ENCODE results near the gene UBE2E2. TPM values are rescaled to one million over a fixed set of nuclear protein-coding genes. Genes with fewer than 3 reads are reported as not detected.

The UBE2E2 gene
- polyA plus RNA-seq, 1 donor from 2014 or later, result 19.8 TPM

- Histone ChIP-seq H3K4me2 (ENCODE audit: low read length) (no peak overlapping the region), H3K4me3 (ENCODE audit: low read length) (no peak overlapping the region), H3K9me2 (ENCODE audit: insufficient read depth, low read length) (no peaks in the 10 kb centered on the region), H3K27ac (ENCODE audit: low read length) (no peak overlapping the region), H3F3A (ENCODE audit: insufficient read depth, low read length, poor library complexity, severe bottlenecking) (no peaks in the 10 kb centered on the region), H3K79me2 (replicated peaks; ENCODE audit: insufficient read depth, low read length) (no peaks in the 10 kb centered on the region), H4K20me1 (ENCODE audit: insufficient read depth) (no peaks in the 10 kb centered on the region), H3K9me3 (ENCODE audit: low read length) (no peaks in the 10 kb centered on the region), H3K27me3 (ENCODE audit: insufficient read depth, low read depth, low read length) (peaks cover 6% of the 10 kb centered on the region), H3K9ac (ENCODE audit: low read length) (no peak overlapping the region), H3K36me3 (ENCODE audit: insufficient read depth, low read length) (no peaks in the 10 kb centered on the region), H2AFZ (ENCODE audit: low read depth, low read length) (no peak overlapping the region)
- TF ChIP-seq MXI1 (conservative IDR thresholded peaks at IDR 0.05; ENCODE audit: poor library complexity, severe bottlenecking), result no peak
- no peak for TF ChIP-seq EP300 (conservative IDR thresholded peaks at IDR 0.05; ENCODE audit: poor library complexity, severe bottlenecking)
- no peak for TF ChIP-seq CTCF (IDR thresholded peaks at IDR 0.05; ENCODE audit: poor library complexity, severe bottlenecking)
- no peak for TF ChIP-seq REST (IDR thresholded peaks at IDR 0.05; ENCODE audit: borderline replicate concordance)
- no peak for TF ChIP-seq POLR2AphosphoS5 (IDR thresholded peaks at IDR 0.05)
- no peak for TF ChIP-seq RAD21 (conservative IDR thresholded peaks at IDR 0.05)
- TF ChIP-seq TAF1 (IDR thresholded peaks at IDR 0.05; ENCODE audit: low read depth), result no peak
- no peak for TF ChIP-seq SMC3 (conservative IDR thresholded peaks at IDR 0.05; ENCODE audit: poor library complexity)
- no peak for TF ChIP-seq EZH2 (IDR thresholded peaks at IDR 0.05; ENCODE audit: borderline replicate concordance, insufficient read depth, low read length, poor library complexity, severe bottlenecking)
Measured at GRCh38 chr3:23540600-23540999, 337.5 kb downstream of the UBE2E2 start.

GRCh38 chr3:23542079-23542478 is 339.0 kb downstream of the UBE2E2 start:
- H3F3A ChIP-seq (ENCODE audit: insufficient read depth, low read length, poor library complexity, severe bottlenecking), result no peaks in the 10 kb centered on the region
- TF ChIP-seq REST (IDR thresholded peaks at IDR 0.05; ENCODE audit: borderline replicate concordance), result no peak
- TF ChIP-seq CTCF (IDR thresholded peaks at IDR 0.05; ENCODE audit: poor library complexity, severe bottlenecking), result no peak
- TF ChIP-seq RAD21 (conservative IDR thresholded peaks at IDR 0.05), result no peak
- TF ChIP-seq EP300 (conservative IDR thresholded peaks at IDR 0.05; ENCODE audit: poor library complexity, severe bottlenecking), result no peak
- TF ChIP-seq SMC3 (conservative IDR thresholded peaks at IDR 0.05; ENCODE audit: poor library complexity), result no peak
- TF ChIP-seq EZH2 (IDR thresholded peaks at IDR 0.05; ENCODE audit: borderline replicate concordance, insufficient read depth, low read length, poor library complexity, severe bottlenecking), result no peak
- no peak for TF ChIP-seq TAF1 (IDR thresholded peaks at IDR 0.05; ENCODE audit: low read depth)
- no peaks in the 10 kb centered on the region for H3K9me2 ChIP-seq (ENCODE audit: insufficient read depth, low read length)
- H3K27me3 ChIP-seq (ENCODE audit: insufficient read depth, low read depth, low read length), result peaks cover 6% of the 10 kb centered on the region
- no peak overlapping the region for H3K27ac ChIP-seq (ENCODE audit: low read length)
- H3K4me2 ChIP-seq (ENCODE audit: low read length), result no peak overlapping the region
- H3K9me3 ChIP-seq (ENCODE audit: low read length), result no peaks in the 10 kb centered on the region
- H3K79me2 ChIP-seq (replicated peaks; ENCODE audit: insufficient read depth, low read length), result no peaks in the 10 kb centered on the region
- no peak overlapping the region for H2AFZ ChIP-seq (ENCODE audit: low read depth, low read length)
- H3K4me3 ChIP-seq (ENCODE audit: low read length), result no peak overlapping the region
- H4K20me1 ChIP-seq (ENCODE audit: insufficient read depth), result no peaks in the 10 kb centered on the region
- no peaks in the 10 kb centered on the region for H3K36me3 ChIP-seq (ENCODE audit: insufficient read depth, low read length)
- H3K9ac ChIP-seq (ENCODE audit: low read length), result no peak overlapping the region
